Measurements from ENCODE around the gene NCEH1. TPM values are rescaled to one million over a fixed set of nuclear protein-coding genes. Genes with fewer than 3 reads are reported as not detected.

NCEH1 gene
- total and polyA plus RNA-seq, 2 of the 13 experiments (the other 11 are each of a cell fraction or from before 2014, with no cell fraction given) = 12.9 to 21.4 TPM

GRCh38 chr3:172580680-172581401 is 130.0 kb downstream of the NCEH1 start:
- intact Hi-C loops (cut with micrococcal nuclease; ENCODE audit: unreplicated experiment) = no loop called here
- in situ Hi-C loops (cut with HindIII; ENCODE audit: extremely low pct_ligation_motif_present, low pct_unique_long_range_greater_than_20kb) = no loop called here
- CTCF ChIA-PET (ENCODE audit: low intra/inter-chr PET ratio, low total read pairs) = no interaction called here

More at GRCh38 chr3:172580680-172581401, 130.0 kb downstream of the NCEH1 start:
- H3K4me3 ChIP-seq (replicated peaks in 1 of 3; ENCODE audit: insufficient read depth in 1 of 3, low read depth in 2 of 3, low read length in 3 of 3) = no peak overlapping the region
- no peak overlapping the region for H3K9ac ChIP-seq (ENCODE audit: insufficient read depth, low read depth, low read length)
- no peaks in the 10 kb centered on the region for H3K36me3 ChIP-seq (replicated peaks in 1 of 2; ENCODE audit: control insufficient read depth in 1 of 2, insufficient read depth in 2 of 2, low read length in 2 of 2)
- no peaks in the 10 kb centered on the region for H4K20me1 ChIP-seq (ENCODE audit: insufficient read depth, low read length)
- no peaks in the 10 kb centered on the region for H3K79me2 ChIP-seq (ENCODE audit: insufficient read depth, low read length)
- no peak overlapping the region for H3K27ac ChIP-seq (ENCODE audit: extremely low read length, insufficient read depth, low read length)
- TF ChIP-seq NFYB (CRISPR knock-in tag; IDR thresholded peaks at IDR 0.05) (no peak), ZHX1 (CRISPR knock-in tag; IDR thresholded peaks at IDR 0.05; ENCODE audit: low read depth) (no peak), KLF6 (CRISPR knock-in tag; IDR thresholded peaks at IDR 0.05) (no peak), HOMEZ (CRISPR knock-in tag; IDR thresholded peaks at IDR 0.05; ENCODE audit: low read depth) (no peak), BRCA1 (CRISPR knock-in tag; IDR thresholded peaks at IDR 0.05) (no peak)
- ATAC-seq (no peak), FAIRE-seq (no peak), DNase-seq (ENCODE audit: low spot score) (no peak)
- POLR2A ChIA-PET = no interaction called here
- no TSS peak for BruUV-seq (replicated peaks)
- H3K4me1 ChIP-seq (ENCODE audit: insufficient read depth, low read length) = peaks cover 25% of the 10 kb centered on the region
- H2AFZ ChIP-seq (ENCODE audit: low read length) = no peak overlapping the region
- 92% methylated on average over 3 of the region's 3 CpGs for WGBS (ENCODE audit: low lambda C conversion rate)
- H3K9me3 ChIP-seq (ENCODE audit: low read length) = no peaks in the 10 kb centered on the region
- no peaks in the 10 kb centered on the region for H3K27me3 ChIP-seq (ENCODE audit: control insufficient read depth in 1 of 2, insufficient read depth in 2 of 2, low read length in 2 of 2)
- H3K4me2 ChIP-seq (ENCODE audit: low read depth, low read length) = no peak overlapping the region

Small RNAs within 50 kb of the gene (small RNA-seq; reads per million reads assigned to genes)
- 0 reads per million in 3 experiments for gene RNU6-547P (ENCODE audit: insufficient read depth in 2 of 3, insufficient read length in 3 of 3, low read depth in 2 of 3, low replicate concordance in 1 of 3)

Other genes with a start within 250 kb of the NCEH1 start
- 5.3 and 8.4 TPM in 2 replicates for gene TNFSF10, start 187.6 kb downstream of the NCEH1 start, total RNA-seq (2016; rRNA removed; fragmentation: Illumina TruSeq; extraction: Trizol)
- gene TNFSF10, start 187.6 kb downstream of the NCEH1 start, polyA plus RNA-seq (2011; rRNA removed) = 9.9 and 20.3 TPM in 2 replicates
- 52.0 and 84.4 TPM in 2 replicates for gene ECT2, start 39.7 kb upstream of the NCEH1 start, total RNA-seq (2016; rRNA removed; fragmentation: Illumina TruSeq; extraction: Trizol)
- gene ECT2, start 39.7 kb upstream of the NCEH1 start, polyA plus RNA-seq (2011; rRNA removed) = 12.0 and 21.6 TPM in 2 replicates